A673 (cell line): ENCODE data around the gene NUBPL. TPM values are rescaled to one million over a fixed set of nuclear protein-coding genes. Genes with fewer than 3 reads are reported as not detected.
A peak's percentile ranks its signal among the peaks of the same experiment; 100 is the strongest.

Source experiments
- BruUV-seq: library from RNA; stranded (reverse); fragments of 400-500 nt; replicated peaks from 2 replicates; lab custom pipeline; 2021; lab: Mats Ljungman, UMichigan
- CTCF ChIA-PET: fragments of 300-600 bp; sonication (Branson Sonifier 250); formaldehyde crosslinking; loops from one replicate; lab custom pipeline; 2022; ENCODE audit warnings: antibody characterized with exemption; lab: Charles Lee
- POLR2A ChIA-PET: fragments of 300-600 bp; sonication (Branson Sonifier 250); formaldehyde crosslinking; loops from one replicate; lab custom pipeline; 2022; ENCODE audit warnings: antibody characterized with exemption; ENCODE audit not compliant: low non-redundant PET; lab: Charles Lee
- DNase-seq: peaks from one replicate; pipeline ENCODE4 v3.0.0-alpha.2; 2015; ENCODE audit warnings: low spot score
- H3K27ac ChIP-seq: fragments of 200-600 bp; sonication (generic); 2 replicates; pipeline ENCODE4 v1.5.1; 2016; ENCODE audit warnings: mixed run types, low read depth, mild to moderate bottlenecking, mixed read lengths, antibody characterized with exemption, low read length; ENCODE audit not compliant: poor library complexity, severe bottlenecking
- H3K27me3 ChIP-seq: fragments of 200-600 bp; sonication (generic); replicated peaks from 2 replicates; pipeline ENCODE4 v1.6.1; 2017; ENCODE audit warnings: mixed run types, low read depth, mild to moderate bottlenecking, mixed read lengths, antibody characterized with exemption, low read length; ENCODE audit not compliant: insufficient read depth, poor library complexity
- H3K36me3 ChIP-seq: fragments of 200-600 bp; sonication (generic); 2 replicates; pipeline ENCODE4 v1.6.1; 2016; ENCODE audit warnings: mixed run types, mild to moderate bottlenecking, mixed read lengths, antibody characterized with exemption, low read length; ENCODE audit not compliant: insufficient read depth, poor library complexity, severe bottlenecking
- H3K4me1 ChIP-seq: fragments of 200-600 bp; sonication (generic); 2 replicates; pipeline ENCODE4 v1.6.1; 2017; ENCODE audit warnings: mixed run types, mild to moderate bottlenecking, mixed read lengths, antibody characterized with exemption, low read length; ENCODE audit not compliant: insufficient read depth, poor library complexity, severe bottlenecking
- H3K4me3 ChIP-seq: fragments of 200-600 bp; sonication (generic); 2 replicates; pipeline ENCODE4 v1.5.1; 2016; ENCODE audit warnings: low read depth, mixed run types, mild to moderate bottlenecking, mixed read lengths, low read length; ENCODE audit not compliant: poor library complexity, severe bottlenecking
- H3K9me3 ChIP-seq: fragments of 200-600 bp; sonication (generic); 2 replicates; pipeline ENCODE4 v1.6.1; 2016; ENCODE audit warnings: mixed run types, low read depth, mild to moderate bottlenecking, mixed read lengths, antibody characterized with exemption, low read length; ENCODE audit not compliant: poor library complexity, severe bottlenecking
- CTCF ChIP-seq: fragments of 300-800, 200-600 bp; sonication (generic); conservative IDR thresholded peaks from 2 replicates; pipeline ENCODE4 v1.5.1; 2017; ENCODE audit warnings: low read depth, mild to moderate bottlenecking, antibody characterized with exemption, low read length, moderate library complexity, mixed read lengths
- EZH2 ChIP-seq: fragments of 200-600 bp; sonication (generic); IDR thresholded peaks from 2 replicates; pipeline ENCODE4 v1.6.1; 2017; ENCODE audit warnings: borderline replicate concordance, low read depth, mild to moderate bottlenecking, mixed read lengths, antibody characterized with exemption, low read length; ENCODE audit not compliant: poor library complexity, severe bottlenecking
- intact Hi-C: fragments of 100-400 bp; cut with micrococcal nuclease; formaldehyde crosslinking; loops from one replicate; pipeline ENCODE4 v1.10.0; 2022; ENCODE audit not compliant: unreplicated experiment
- total RNA-seq: library from RNA; stranded (reverse); gene quantifications from 2 replicates; pipeline ENCODE4 v1.2.3, GENCODE V29; 2021

The NUBPL gene
- total RNA-seq, 1 experiment from 2014 or later, result 15.5 TPM

- POLR2A ChIA-PET, result no interaction called here
- CTCF ChIA-PET, result no interaction called here
- Histone ChIP-seq H3K36me3 (no peaks in the 10 kb centered on the region), H3K4me3 (no peak overlapping the region), H3K27me3 (no peaks in the 10 kb centered on the region), H3K27ac (no peak overlapping the region), H3K4me1 (no peaks in the 10 kb centered on the region), H3K9me3 (no peaks in the 10 kb centered on the region)
- TF ChIP-seq CTCF (no peak), EZH2 (no peak)
- intact Hi-C loops, result no loop called here
- no TSS peak for BruUV-seq
- DNase-seq, result peak; percentile 21
Observed at GRCh38 chr14:31895206-31895605, 334.0 kb downstream of the NUBPL start.

GRCh38 chr14:31895646-31896045, 334.4 kb downstream of the NUBPL start:
- no peaks in the 10 kb centered on the region for H3K4me1 ChIP-seq
- H3K27me3 ChIP-seq, result no peaks in the 10 kb centered on the region
- BruUV-seq, result no TSS peak
- intact Hi-C loops, result no loop called here
- no peaks in the 10 kb centered on the region for H3K9me3 ChIP-seq
- no peak for DNase-seq
- TF ChIP-seq CTCF (no peak), EZH2 (no peak)
- H3K36me3 ChIP-seq, result no peaks in the 10 kb centered on the region
- H3K4me3 ChIP-seq, result no peak overlapping the region
- no peak overlapping the region for H3K27ac ChIP-seq
- POLR2A ChIA-PET, result no interaction called here
- CTCF ChIA-PET, result no interaction called here

- Histone ChIP-seq H3K4me3 (no peak overlapping the region), H3K27me3 (no peaks in the 10 kb centered on the region), H3K9me3 (no peaks in the 10 kb centered on the region), H3K27ac (no peak overlapping the region), H3K36me3 (no peaks in the 10 kb centered on the region), H3K4me1 (no peaks in the 10 kb centered on the region)
- TF ChIP-seq EZH2 (no peak), CTCF (no peak)
- DNase-seq, result no peak
- ChIA-PET POLR2A (no interaction called here), CTCF (no interaction called here)
- BruUV-seq, result no TSS peak
- intact Hi-C loops, result no loop called here
Observed at GRCh38 chr14:31897581-31898186, 336.5 kb downstream of the NUBPL start.
